Activated CD4-positive, alpha-beta T cell treated with anti-CD3 and anti-CD28 coated beads for 4 hours (primary cell): ENCODE measurements around the gene PAFAH1B2.
"Not testable (repeated sequence)": the region's sequence is repeated elsewhere in the genome, so short reads cannot be mapped to it uniquely, and the experiment has no call there.

Experiments used
- DNase-seq, 2 donors: peaks; one replicate each; pipeline ENCODE4 v3.0.0-alpha.2; 2020

Gene PAFAH1B2

DNA sequence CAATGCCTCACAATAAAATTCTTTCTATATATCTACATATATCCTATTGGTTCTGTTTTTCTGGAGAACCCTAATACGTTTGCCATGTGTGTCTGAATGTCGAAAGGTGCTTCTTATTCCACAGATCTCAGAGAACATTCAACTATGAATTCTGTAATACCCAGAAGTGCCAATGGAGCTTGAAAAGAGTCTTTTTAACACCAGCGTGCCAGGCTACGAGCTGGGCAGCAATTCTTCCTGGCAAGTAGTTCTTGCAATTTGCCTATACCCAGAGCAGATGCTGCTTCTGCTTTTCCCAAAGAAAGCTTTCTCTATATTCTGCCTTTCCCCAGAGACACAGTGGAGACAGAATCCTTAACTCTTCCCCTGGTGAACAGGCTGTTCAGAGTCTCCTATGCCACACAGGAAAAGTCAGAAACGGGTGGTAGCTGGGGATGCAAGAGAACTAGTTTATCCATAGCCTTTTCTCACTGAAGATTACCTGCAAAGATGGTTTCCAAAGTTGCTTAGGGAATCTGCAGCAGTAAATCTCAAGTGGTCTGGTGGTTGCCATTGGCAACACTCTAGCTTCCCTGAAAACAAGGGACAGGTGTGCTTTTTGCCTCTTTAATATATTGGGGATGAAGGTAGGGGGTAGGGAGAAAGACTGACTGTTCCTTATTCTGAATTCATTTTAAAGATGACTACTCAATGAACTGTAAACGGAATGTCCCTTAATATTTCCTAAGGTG, 16.8 kb upstream of the PAFAH1B2 start:
- no peak for DNase-seq

DNA sequence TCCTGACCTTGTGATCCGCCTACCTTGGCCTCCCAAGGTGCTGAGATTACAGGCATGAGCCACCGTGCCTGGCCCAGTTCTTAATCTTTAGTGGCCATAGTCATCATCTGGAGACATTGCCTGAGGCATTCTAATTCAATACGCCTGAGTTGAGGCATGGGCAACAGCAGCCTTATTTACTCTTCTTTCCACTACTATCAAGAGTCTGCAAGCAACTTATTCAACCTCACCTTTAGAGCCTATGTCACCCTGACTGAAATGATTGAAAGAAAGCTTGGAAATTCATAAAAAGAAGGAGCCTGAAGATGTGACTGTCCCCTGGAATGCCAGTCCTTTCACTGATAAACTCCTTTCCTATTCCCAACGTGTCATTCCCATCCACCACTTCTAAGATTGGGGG, 15.8 kb upstream of the PAFAH1B2 start:
- no peak for DNase-seq

GRCh38 chr11:117130396-117130795, 13.7 kb upstream of the PAFAH1B2 start:
- DNase-seq: not testable (repeated sequence)

GRCh38 chr11:117130879-117131278, 13.2 kb upstream of the PAFAH1B2 start:
- no peak for DNase-seq

DNA sequence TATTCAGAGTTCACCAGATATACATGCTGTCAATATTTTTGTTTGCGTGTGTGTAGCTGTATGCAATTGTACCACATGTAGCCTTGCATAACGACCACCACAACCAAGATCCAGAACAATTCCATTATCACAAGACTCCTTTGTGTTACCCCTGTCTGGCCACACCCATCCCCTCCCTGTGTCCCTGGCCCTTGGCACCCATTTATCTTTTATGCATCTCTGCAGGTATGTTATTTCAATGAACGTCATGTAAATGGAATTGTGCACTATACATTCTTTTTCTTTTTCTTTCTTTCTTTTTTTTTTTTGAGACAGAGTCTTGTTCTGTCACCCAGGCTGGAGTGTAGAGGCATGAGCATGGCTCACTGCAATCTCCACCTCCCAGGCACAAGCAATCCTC, 9.7 kb upstream of the PAFAH1B2 start:
- DNase-seq: no peak

DNA sequence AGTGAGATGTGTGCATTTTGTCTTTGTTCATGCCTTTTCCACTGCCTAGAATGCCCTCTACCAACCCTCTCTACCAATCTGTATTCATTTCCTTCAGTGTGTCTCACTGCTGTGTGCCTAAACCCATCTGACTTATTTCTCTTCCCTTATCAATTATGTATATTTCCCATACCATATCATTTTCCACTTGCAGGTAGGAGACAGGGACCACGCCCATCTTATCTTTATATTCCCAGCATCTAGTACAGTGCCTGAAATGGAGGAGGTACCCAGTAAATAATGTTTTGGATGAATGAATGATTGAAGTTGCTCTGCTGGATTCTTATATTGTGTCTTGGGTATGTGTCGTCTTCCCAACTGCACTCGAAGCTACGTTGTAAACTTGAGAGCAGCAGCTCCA, 9.1 kb upstream of the PAFAH1B2 start:
- DNase-seq: not testable (repeated sequence)

- DNase-seq: not testable (repeated sequence)
Observed at GRCh38 chr11:117137223-117138086, 6.6 kb upstream of the PAFAH1B2 start.

- DNase-seq: peak; percentile 27 to 50
Observed at GRCh38 chr11:117143390-117143789, 697 bp upstream of the PAFAH1B2 start.

- DNase-seq: peak; percentile 8 to 31
Observed at GRCh38 chr11:117144477-117145392, 648 bp downstream of the PAFAH1B2 start.

- no peak for DNase-seq
Observed at GRCh38 chr11:117145393-117145761, 1.3 kb downstream of the PAFAH1B2 start.

DNA sequence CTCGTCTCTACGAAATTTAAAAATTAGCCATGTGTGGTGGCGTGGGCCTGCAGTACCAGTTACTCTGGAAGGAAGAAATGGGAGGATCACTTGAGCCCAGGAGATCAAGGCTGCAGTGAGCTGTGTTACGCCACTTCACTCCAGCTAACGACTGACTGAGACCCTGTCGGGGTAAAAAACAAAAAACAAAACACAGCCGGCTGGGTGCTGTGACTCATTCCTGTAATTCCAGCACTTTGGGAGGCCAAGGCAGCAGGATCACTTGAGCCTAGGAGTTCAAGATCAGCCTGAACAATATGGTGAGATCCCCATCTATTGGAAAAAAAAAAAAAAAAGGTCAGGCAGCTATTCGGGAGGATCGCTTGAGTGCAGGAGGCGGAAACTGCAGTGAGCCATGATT, 2.4 kb downstream of the PAFAH1B2 start:
- no peak for DNase-seq

- no peak for DNase-seq
Observed at GRCh38 chr11:117152066-117152465, 8.0 kb downstream of the PAFAH1B2 start.

- DNase-seq: no peak
Observed at GRCh38 chr11:117154468-117154867, 10.4 kb downstream of the PAFAH1B2 start.

DNA sequence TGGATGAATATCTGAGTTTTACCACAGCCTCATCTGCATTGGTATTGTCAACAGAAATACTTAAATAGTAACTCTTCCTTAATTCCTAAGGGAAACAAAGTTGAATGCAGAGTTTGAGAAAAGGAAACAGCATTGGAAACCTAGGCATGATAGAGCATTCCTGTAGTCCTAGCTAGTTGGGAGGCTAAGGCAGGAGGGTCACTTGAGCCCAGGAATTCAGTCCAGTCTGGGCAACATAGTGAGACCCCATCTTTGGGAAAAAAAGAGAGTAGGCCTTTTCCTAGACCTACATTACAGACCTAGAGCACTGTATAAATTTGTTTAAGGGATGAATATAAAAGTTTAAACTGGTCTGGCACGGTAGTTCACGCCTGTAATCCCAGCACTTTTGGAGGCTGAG, 13.4 kb downstream of the PAFAH1B2 start:
- no peak for DNase-seq

GRCh38 chr11:117159892-117160291, 15.8 kb downstream of the PAFAH1B2 start:
- DNase-seq: no peak

- no peak for DNase-seq
Observed at GRCh38 chr11:117160826-117161225, 16.7 kb downstream of the PAFAH1B2 start.

DNA sequence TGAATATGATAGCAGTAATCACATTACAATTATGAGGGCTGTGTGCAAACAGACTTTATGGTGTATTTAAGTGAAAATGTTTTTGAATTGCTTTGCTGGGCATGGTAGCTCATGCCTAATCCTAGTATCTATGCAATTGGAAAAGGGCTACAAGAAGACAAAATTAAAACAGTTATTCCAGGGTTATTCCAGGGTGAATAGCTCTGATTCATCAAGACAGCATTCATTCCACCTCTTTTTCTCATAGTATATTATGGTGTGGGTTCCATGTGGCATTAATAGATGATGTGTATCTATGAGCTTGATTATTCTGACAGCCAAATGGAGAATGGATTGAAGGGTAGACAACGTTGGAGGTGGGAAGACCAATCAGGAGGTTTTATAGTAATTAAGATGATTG, 22.4 kb downstream of the PAFAH1B2 start:
- no peak for DNase-seq

GRCh38 chr11:117169736-117170135, 25.6 kb downstream of the PAFAH1B2 start:
- DNase-seq: no peak

DNA sequence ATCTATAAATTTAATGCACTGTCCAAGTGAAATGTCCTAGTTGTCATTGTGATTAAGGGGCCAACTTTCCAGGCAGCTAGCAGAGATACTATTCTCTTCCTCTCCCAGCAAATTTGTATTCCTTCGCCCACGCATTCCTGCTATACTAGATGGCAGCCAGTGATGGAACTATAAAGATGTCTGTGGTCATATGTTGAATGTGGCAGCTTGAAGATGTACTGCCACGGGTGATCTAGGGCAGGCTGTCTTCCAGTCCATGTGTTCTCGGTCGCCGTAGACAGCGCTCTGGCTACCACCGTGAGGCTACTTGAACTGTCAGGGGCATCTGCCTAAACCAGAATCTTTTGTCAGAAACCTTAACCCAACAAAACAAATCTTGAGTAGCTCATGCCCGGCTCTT, 26.1 kb downstream of the PAFAH1B2 start:
- no peak for DNase-seq

DNA sequence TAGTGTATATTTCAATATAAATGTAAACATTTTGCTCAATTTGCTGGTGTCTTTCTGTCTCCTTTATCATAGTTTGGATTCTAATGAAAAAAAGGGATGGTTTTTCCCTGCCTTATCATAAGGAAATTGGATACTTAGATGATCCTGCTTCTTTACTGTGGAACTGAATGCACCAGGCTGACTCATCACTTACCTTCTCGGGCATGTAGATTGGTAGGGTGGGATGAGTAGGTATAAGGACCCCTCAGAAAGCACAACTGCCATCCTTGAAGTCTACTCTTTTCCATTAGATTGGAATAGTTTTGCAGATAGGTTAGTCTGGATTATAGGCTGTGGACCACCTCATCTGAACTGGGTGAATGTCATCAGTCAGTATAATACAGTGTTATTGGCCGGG, 26.9 kb downstream of the PAFAH1B2 start:
- DNase-seq: no peak

- DNase-seq: no peak
Observed at GRCh38 chr11:117171404-117172061, 27.4 kb downstream of the PAFAH1B2 start.

GRCh38 chr11:117172724-117173421, 28.8 kb downstream of the PAFAH1B2 start:
- no peak for DNase-seq
